ENCODE measurements around the gene MCF2L2.
A peak's percentile ranks its signal among the peaks of the same experiment; 100 is the strongest.

- TF ChIP-seq CTCF (IDR thresholded peaks at IDR 0.05), result no peak
- TF ChIP-seq POLR2A (IDR thresholded peaks at IDR 0.05), result peak; percentile 48
Observed at GRCh38 chr3:183253528-183254486, 174.6 kb downstream of the MCF2L2 start.
